IPS DF 19.7 (cell line): ENCODE results near the gene SLC24A5.

Experiments
- DNase-seq: peaks from one replicate; pipeline ENCODE4 v3.0.0-alpha.2; 2013; ENCODE audit warnings: low read depth, low spot score

Gene SLC24A5

DNA sequence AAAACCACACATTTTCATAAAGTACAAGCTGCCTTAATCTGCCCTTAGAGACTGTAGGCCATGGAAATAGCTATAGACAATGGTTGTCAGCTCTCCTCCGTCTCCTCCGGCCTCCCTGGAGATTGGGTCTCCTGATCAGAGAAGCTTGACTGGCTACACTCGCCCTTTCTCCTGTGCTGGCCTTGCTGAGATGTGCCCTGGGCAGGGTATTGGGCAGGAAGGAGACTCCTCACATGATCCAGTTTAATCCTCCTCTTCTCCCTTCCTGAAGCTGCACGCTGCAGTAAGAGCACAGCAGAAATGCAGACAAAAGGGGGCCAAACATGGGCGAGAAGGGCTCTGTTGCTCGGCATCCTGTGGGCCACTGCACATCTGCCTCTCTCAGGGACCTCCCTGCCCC, at the start of gene SLC24A5:
TSS of gene SLC24A5 (plus strand) at position 246 of the 400 bp plus-strand sequence. CDS start at position 301, 55 bp downstream.
- DNase-seq: no peak

DNA sequence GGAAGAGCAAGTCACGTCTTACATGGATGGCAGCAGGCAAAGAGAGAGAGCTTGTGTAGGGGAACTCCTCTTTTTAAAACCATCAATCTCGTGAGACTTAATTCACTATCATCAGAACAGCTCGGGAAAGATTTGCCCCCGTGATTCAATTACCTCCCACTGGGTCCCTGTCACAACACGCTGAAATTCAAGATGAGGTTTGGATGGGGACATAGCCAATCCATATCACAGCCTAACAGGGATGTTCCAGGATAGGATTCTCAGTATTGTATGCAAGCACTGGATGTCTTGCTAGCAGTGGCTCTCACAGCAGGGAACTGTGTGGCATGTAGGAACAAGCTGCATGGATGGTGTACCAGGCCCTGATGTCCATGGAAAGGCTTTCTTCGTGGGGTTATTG, 47.8 kb upstream of the SLC24A5 start:
- no peak for DNase-seq

DNA sequence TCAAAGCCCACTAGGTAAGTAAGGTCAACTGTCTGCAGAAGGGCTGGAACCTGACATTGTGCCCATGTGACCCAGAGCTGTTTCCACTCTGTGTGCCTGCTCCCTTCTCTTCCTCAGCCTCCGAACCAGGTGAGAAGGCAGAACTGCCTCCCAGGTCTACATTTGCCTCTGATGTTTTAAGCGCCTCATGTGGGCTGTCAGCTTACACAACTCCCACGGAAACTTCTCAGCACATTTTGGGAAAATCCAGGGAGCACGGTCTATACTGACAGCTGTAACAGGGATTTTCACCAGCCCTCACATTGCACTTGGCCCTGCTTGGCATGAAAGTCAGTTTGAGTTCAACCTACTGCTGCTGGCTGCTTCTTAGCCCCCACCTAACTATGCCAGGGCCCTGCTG, 46.9 kb upstream of the SLC24A5 start:
- DNase-seq: no peak

DNA sequence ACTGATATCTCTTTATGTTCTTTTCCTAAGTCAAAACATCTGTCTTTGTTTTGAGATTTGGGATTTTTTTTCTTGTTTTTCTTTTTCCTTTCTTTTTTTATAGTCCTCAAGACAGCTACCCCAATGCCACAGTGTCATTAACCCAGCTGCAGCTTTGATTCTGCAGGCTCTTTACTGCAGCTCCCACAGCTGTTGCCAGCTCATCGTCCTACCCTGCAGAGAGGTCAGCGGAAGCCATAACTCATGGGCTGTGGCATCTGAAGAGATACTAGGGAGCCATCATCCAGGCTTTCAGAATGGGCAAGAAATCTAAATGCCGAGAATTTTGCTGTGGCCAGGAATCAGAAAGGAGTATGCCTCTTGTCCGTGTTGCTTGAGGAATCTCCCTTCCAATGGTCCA, 44.3 kb upstream of the SLC24A5 start:
- no peak for DNase-seq

DNA sequence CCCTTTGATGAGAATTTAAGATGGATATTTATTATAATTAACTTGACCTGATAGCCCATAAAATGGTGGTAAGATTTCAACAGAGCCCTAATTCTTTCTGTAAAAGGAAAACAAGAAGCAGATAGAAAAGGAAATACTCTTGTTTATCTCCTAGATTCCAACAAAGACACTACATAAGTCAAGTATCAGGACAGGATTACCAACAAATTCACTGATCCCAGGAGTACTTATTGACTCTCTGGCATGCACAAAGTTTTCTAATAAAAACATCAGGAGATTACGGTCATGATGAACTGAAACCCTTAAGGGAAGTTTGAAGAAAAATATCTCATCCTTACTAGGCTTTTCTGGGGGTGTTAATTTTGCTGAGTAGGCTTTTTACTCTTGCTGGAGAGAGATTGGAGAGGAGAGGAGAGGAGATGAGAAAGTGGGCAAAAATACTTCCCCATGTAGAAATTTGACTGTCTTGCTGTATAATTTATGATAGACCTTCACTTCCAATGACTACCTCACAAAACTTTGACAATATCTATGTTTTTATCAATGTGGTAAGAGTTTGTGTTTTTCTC, 43.1 kb upstream of the SLC24A5 start:
- no peak for DNase-seq

DNA sequence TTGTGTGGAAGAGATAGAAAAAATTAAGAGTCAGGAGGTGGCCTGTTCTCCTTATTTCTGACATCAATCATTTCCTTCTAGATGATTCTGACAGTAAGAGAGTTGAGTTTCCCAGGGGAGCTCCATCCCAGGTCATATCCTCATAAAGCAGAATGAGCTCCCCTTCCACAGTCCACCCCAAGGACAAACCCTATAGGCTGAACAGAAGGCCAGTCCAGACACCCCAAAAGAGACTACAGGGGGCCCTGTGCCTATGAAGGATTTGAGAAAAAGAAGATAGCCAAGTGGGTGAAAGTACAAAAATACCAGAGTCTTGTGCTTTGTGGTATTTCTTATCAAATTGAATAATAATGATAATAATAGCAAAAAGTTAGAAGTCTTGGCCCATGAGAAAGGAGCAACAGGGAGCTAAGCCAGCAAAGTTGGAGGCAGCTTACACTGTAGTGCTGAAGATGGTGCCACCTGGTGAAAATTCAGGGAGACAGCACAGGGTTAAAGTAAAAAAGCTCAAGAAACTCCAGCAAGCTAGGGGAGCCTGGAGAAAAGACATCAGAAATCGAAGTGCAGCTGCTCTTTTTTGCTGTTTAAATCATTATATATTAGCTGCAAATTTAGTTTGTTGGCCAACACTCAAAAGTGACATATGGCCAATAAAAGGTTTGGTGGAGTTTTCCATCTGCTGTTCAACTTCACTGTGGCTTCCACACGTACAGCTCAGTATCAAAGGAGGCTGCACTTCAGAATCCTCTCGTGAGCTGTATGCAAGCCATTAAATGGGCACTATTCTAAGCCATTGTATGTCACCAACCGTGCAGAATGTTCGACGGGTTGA, 35.8 kb upstream of the SLC24A5 start:
- peak; percentile 45 for DNase-seq

DNA sequence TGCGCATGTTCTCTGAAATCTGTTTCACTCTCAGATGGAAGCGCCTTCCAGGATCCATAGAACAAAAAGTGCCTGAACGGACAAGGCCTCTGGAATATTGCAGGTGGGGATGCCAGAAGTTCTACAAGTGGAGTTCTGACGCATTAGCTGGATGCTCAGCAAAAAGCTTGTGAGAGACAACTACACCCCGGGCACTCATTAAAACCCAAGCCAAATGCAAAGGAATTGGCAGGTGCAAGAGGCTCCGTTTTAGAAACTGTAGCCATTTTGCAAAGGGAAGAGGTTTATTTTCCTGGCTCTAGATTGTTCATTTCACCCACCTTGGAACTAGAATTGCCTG, 35.2 kb upstream of the SLC24A5 start:
- DNase-seq: no peak

DNA sequence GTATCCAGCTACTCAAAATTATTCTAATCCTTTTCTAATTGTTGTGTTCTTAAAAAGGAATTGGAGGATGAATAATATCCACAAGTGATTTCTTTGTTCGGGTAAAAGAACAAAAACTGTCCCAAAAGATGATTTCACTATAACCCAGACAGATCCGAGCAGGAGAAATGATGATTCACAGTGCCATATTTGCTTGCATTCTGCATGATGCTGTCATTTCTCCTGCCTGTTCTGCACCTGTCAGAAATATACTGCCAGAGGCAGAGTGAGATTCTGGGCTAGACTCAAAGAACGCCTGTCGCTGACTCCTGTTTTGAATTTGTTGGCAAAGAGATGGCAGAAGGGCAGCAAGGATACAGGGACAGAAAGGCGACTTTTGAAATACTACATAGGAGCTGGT, 34.7 kb upstream of the SLC24A5 start:
- no peak for DNase-seq

DNA sequence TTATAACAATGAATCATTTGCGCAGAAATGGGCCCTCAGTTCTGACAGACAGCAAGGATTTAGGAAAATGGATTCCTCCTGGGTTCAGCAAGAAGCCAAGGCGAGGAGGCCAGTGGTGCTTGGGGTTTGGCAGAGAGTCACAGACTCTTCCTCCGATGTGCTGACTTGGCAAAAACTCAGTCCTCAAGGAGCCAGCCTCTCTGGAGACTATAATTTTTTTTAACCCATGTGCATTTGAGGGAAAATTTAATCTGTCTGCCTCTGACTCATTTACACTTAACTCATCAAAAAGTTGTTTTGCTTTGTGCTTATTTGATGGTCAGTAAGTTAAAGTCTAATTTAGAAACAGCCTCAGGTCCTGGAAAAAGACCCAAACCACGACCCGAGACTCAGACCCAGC, 34.2 kb upstream of the SLC24A5 start:
- no peak for DNase-seq

DNA sequence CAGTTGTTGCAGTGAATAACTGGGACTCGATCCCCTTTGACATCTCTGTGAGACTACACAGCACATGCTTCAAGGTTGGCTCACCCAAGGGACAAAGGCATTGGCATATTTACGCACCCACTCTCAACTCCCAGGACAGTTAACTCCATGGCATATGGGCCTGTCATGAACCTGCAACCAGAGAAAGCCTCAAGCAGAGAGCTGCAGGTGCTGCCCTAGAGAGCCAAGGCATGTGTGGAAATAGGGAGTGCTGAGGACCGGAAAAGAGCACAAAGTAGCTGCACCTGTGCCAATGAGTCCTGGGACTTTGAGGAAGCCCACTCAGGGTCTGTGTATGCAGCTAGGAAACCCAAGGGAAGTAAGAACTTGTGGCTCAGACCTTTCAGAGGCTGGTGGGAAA, 32.9 kb upstream of the SLC24A5 start:
- DNase-seq: no peak

DNA sequence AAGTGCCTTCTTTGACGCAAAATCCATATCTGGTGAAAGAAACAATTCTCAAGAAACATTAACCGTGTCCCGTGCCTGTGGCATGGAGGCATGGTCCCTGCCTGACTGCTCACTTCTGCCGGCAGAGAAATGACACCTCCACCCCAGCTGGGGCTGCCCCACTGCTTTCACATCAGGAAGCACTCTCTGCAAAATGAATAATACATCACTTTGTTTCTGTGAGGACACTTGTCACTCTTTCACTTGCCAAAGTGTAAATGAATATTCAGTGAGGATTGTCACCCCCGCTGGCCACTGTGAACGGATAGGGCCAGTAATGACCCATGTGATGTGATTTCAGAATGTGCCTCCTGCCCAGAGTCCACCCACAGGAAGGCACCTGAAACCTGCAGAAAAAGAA, 31.1 kb upstream of the SLC24A5 start:
- no peak for DNase-seq

DNA sequence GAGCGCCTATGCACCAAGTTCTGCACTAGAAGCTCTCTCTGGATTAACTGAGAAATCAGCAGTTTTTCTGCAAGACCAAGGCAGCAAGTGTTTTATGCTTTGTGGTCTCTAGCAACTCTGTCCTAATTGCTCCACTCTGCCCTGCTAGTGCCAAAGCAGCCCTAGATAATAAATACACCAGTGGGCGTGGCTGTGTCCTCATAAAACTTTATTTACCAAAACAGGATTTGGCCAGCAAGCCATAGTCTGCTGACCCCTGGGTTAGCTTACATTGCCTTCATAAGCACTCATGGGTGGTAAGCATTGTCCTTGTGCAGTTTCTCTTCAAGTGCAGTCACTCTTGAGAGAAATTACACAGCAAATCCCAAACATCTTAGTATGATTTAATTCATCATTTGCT, 30.7 kb upstream of the SLC24A5 start:
- DNase-seq: no peak

DNA sequence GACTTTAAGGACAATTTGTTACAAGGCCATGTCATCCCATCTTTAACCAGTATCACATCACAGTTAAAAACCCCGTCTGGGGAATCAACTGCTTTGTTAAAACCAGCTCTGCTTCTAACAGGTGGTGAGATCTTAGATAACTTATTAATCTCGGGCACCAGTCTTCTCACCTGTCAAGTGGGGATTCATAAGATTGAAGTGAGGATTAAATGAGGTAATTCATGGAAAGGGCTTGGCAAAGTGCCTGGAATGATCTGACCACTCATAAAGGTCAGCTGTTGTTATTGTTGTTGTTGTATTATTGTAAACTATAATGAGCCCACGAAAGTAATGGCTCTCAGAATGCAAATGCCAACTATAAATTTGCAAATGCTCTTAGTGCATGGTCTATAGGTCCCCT, 30.1 kb upstream of the SLC24A5 start:
- no peak for DNase-seq

DNA sequence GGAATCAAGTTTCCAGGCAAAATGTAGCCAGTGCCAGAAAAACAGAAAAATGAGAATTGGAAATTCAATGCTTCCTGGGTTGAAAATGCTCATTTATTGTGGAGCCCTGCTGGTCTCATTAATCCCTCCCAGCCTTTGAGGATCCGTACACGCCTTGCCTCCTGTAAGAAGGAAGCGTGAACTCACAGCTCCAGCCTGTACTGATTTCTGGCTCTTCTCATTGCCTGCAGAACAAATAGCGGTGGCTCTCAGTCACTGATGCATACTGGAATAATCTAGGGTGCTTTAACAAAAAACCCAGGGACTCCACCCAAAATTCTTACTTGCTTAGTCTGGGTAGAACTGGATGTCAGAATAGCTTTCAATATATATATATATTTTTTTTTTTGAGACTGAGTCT, 29.3 kb upstream of the SLC24A5 start:
- DNase-seq: no peak

DNA sequence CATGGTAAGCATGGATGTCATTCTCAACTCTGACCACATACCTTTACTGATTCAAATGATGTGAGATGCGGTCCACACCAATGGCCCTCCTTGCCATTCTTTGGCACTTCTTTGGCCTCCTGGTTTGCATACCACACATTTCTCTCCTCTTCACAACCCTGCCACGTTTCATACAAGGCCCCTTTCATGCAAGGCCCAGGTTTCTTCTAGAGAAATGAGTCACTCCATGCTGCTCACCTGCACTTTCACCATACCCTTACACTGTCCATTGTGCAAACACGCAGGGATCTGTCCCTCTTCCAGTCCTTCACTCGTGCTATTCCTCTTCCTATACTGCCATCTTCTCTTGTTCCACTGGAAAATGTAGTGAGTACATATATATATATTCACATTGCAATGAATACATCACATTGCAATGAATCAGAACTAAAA, 24.4 kb upstream of the SLC24A5 start:
- DNase-seq: no peak

DNA sequence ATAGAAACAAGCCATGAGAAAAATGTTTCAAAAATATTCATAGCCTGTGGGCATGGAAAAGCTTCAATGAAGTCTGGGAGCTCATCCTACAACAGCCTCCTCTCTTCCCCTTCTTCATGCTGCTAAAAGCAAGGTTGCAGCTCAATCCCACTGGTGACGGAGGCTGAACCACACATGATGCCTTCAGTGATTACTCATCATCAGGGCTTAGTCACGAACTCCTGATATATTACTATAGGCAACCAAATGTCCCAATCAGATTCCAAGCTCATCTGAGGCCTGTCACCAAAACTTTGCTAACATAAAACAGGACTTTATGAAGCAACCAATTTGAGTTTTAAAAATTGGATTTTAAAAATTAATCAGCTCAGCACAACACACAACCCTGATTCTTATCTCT, 24.0 kb upstream of the SLC24A5 start:
- DNase-seq: no peak

DNA sequence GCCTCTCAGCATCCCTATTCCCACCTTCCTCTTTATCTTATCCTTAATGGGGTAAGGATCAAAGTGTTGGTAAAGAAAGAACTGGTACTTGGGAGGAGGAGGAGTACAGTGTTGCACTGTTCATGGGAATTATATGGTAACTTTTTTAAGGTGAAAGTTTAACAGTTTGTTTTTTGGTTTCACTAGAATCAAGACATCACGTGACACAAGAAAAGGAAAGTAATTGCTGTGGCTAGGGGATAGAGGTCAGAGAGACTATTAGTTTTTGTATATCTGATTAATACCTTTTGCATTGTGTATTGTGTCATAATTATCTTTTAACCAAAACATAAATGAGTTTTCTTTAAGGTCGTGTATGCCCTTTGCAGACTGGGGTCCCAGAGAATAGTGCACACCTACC, 23.5 kb upstream of the SLC24A5 start:
- no peak for DNase-seq

DNA sequence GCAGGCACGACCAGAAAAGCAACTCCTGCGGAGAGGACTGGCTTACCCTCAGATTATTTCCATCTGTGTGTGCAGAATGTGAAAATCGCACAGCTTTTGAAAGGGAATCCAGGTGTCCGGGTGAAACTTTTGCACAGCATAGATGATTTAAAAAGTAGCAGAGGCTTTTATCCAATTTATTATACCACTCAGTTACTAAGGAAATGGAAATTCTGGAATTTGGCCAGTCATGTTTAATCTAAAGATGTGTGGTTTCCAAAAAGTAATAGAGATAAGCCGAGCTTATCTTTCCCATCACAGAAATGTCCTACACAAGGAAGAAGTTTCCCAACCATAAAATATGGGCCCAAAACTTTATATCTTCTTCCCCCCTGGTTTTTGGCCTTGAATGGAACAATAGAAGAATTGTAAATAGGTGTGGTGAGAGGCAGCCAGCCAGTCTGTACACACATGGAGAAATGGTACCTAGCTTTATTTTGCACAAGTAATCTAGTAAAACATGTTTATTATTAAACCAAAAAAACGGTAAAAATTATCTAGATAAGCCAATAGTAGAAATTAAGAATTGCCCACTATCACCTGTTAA, 19.3 kb upstream of the SLC24A5 start:
- no peak for DNase-seq

DNA sequence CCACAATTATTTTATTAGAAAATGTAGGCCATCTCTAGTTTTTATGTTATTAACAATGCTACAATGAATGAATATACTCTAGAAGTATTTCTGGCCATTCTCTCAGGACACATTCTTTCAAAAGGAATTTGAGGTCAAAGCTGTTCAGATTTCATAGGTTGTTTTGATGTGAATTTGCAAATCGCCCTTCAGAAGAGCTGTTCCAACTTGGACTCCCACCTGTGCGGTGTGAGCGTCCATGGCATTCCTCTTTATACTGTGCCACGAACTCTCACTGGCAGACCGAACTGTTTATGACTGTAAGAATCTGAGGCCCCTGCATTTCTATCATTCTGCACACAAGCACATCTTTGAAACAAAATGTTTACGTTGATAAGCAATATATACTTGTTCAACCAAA, 18.6 kb upstream of the SLC24A5 start:
- DNase-seq: no peak

DNA sequence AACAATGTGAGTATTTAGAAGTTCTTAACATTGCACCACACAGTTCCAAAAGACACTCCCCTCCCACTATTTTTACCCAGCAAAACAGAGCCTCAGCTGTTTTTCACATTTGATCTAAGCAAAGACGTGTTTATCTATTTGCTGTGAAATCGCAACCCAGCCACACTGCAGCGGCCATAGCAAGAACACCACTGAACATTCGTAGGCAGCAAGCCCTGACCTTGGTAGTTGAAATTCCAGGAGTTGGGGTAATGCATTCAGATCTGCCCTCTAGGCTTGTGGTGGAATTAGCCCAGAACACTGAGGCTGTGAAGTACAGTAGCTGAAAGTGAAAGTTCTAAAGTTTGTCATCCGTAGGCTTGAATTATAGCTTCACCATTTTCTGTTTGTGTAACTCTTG, 17.1 kb upstream of the SLC24A5 start:
- DNase-seq: no peak

DNA sequence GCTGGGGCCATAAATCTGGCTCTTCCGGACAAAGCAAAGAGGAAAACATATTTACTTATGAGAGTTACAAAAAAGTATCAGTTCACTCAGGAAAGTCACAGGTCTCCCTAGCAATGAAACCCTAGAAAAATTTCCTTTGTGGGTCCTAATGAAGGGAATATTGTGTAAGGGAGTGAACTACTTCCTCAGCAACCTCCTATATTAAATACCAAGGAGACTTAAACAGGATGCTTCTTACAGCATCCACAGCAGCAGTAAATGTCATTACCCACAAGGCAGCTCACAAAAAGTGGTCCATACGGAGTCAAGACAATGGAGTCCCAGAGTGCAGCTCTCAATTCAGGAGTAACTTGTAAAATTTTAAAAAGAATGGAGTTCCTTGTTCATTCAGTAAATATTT, 14.9 kb upstream of the SLC24A5 start:
- DNase-seq: no peak

DNA sequence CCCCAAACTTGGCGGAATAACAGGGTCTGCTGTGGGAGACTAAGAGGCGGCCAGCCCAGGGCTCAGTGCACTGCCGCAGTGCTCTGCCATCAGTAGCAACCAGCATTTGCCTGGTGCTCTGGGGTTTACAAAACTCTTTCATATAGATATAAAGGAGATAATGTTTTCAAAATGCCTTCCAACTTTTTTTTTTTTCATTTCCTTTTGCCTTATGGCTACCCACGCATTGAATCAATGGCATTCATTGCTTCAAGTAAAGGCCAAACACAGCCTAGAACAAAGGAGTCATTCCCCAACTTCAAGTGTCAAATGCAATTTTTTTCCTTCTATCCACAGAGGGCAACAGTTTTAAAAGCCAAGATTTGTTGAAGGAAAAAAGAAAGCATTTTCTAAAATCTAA, 11.6 kb upstream of the SLC24A5 start:
- no peak for DNase-seq

DNA sequence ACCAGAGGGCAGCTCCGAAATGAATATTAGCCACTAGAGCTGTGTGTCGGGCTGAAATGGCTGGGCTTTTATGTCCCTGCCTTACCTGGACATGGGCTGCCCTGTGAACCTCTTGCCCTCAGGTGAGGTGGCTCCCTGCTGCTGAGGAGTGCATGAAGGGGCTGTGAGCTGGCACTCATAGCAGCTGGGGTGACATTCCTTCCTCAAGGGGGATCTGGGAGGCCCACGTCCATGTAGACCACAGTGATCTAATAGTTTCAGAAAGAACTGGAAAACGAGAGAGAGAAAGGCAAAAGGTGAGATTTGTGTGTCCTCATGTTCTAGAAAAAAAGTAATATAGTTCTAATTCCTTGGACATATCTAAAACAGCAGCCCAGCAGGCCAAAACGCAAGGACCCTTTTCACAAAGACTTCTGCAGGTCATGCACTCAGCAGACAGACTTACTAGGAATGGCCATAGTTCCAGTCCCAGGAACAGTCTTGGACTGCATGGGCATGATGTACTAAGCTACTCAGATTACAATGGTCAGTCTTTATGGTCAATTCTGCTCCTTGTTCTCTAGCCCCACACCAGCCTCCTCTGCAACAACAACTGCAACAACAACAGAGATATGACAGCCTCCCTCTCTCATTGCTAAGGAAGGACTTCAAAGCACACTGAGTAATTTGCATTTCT, 10.8 kb upstream of the SLC24A5 start:
- DNase-seq: peak; percentile 7
